OCI-M1 (cell line): Measurements from ENCODE around the gene SERPINE3.

Experiments
- DNase-seq: peaks from one replicate; lab custom pipeline; 2025; lab: John Stamatoyannopoulos, UW

The SERPINE3 gene

GRCh38 chr13:51328488-51328887 is 11.0 kb upstream of the SERPINE3 start:
- no peak for DNase-seq

- DNase-seq: no peak
These were observed 9.9 kb upstream of the SERPINE3 start for GRCh38 chr13:51329606-51330005.

DNA sequence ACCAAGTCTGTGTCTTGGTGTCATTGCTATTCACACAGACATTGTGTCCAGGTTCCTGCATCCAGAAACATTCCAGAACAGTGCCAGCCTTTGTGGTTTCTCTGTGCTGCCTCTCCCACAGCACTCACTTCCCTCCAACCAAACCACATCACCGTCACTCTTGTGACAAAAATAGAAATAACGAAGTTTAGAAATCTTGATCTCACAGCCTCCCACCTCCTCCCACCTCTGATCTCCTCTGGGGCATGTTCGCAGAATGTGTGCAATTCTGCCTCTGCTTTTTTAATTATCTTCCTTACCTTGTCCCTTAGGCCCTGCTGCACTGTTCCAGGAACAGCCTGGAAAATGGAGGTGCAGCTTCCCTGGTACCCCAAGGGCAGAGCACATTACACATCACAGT is 8.7 kb upstream of the SERPINE3 start:
- DNase-seq: peak; percentile 81

DNA sequence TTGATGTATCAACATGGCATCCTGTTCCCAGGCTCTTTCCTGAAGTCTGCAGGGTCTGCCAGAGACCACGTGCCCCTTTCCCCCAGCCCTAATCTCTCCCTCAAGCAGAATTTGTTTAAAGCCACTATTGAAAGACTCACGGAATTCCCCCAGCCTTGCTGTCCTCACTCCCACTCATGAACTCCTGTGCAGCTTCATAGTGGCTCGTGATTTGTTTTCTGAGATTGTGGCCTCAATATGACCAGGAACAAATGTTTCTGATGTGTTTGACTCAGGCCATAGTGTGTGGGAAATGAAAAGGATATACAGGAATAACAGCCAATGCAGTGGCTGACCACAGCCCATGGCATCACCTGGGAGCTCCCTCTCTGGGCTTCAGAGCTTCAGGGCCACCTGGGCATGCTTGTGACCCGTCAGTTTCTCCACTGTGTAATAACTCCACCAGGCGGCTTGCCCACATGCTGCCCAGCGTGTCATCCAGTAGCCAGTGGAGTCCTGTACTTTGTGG is 8.1 kb upstream of the SERPINE3 start:
- no peak for DNase-seq

DNA sequence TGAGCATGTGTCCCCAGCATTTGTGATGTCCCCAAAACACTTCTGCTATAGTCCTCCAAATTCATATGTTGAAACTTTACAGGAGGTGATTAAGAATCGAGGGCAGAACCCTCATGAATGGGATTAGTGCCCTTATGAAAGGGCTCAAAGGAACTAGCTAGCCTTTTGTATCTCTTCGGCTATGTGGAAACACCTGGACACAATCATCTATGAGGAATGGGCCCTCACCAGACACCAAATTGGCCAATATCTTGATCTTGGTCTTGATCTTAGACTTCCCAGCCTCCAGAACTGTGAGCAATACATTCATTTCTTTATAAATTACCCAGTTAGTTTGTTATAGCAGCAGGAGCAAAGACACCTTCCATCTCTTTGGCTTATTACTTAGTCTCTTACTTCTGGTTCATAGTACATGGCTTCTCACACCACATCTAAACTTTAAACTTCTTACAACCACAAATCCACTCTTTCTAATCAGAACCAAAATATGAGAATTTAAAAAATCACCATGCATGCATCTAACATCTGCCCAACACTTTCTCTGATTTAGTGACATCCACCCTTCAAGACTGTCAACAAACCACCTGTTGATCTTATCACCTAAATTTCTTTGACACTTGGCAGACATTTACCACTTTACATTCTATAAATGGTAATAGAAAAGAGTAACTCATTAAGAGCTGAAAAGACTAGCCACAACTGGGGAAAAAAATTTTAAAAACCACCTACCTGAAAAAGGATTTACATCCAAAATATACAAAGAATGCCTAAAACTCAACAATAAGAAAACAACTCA is 6.7 kb upstream of the SERPINE3 start:
- no peak for DNase-seq

- DNase-seq: no peak
These were observed 6.1 kb upstream of the SERPINE3 start for GRCh38 chr13:51333421-51333820.

- DNase-seq: no peak
These were observed 5.7 kb upstream of the SERPINE3 start for GRCh38 chr13:51333826-51334225.

GRCh38 chr13:51336746-51337145 is 2.7 kb upstream of the SERPINE3 start:
- DNase-seq: no peak

DNA sequence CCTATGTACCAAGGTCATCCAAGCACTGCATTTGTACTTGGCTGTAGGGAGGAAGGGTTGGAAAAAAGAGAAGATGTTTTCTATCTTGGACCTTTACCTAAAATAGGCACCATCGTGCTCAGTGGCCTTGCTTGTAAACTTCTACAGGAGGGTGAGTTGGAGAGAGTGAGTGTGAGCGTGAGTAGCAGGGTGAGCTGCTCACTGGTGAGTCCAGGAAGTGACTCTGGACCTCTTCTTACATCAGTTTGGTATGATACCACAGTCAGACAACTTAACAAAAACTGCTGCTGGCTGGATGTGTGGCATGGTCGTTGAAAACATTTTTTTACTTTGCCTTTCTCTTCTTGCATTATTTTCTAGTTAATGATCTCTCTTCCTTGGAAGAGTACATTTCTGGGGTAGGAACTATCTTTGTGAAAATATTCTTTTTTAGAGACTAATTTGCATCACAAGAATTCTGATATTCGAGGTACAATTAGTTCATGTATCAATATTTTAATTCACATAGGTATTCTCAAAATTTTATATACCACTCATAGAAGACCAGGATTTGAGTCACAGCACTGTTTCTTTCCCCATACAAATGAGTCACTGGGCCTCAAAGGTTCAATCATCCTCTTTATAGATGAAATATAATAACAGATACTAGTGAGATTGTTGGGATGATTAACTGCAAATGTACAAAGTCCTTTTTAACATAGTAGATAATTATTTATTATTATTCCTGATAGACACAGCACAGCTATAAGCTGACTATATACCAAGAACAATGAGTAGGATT is 651 bp downstream of the SERPINE3 start:
- no peak for DNase-seq

GRCh38 chr13:51341232-51341631 is 1.7 kb downstream of the SERPINE3 start:
- DNase-seq: no peak

GRCh38 chr13:51341791-51342190 is 2.3 kb downstream of the SERPINE3 start:
- no peak for DNase-seq

- no peak for DNase-seq
These were observed 3.2 kb downstream of the SERPINE3 start for GRCh38 chr13:51342706-51343105.

DNA sequence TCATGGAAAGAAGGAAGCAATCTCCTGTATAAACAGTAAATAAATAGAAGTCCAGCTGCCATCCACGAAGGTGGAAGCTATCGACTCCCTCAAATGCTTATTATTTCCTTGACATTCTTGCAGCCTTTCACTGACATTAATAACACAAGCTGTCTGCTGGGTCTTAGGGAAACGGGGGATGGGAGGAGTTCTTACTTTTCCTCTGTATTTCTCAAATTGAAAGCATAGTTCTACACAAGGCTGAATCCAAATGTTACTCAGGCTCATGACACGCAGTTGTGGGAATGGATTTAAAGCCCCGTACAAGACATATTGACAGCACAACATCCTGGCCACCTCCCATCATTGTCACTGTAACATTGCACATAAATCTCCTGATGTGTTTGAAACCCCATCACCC is 4.0 kb downstream of the SERPINE3 start:
- DNase-seq: no peak

GRCh38 chr13:51346397-51346796 is 6.9 kb downstream of the SERPINE3 start:
- DNase-seq: no peak

DNA sequence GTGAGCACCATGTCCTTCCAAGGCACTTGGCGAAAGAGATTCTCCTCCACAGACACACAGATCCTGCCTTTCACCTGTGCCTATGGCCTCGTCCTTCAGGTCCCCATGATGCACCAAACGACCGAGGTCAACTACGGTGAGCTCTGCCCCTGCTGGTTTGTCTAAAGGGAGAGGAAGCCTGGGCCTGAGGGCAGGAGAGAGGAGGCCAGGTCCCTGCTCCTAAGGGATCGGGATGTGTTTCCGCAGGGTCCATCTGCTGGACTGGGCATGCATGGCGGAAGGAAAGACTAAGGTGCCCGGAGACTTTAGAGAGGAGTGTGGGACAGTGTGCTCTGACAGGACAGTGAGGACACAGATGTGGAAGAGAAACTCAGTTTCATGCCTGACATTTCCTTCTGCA is 7.6 kb downstream of the SERPINE3 start:
- DNase-seq: no peak

DNA sequence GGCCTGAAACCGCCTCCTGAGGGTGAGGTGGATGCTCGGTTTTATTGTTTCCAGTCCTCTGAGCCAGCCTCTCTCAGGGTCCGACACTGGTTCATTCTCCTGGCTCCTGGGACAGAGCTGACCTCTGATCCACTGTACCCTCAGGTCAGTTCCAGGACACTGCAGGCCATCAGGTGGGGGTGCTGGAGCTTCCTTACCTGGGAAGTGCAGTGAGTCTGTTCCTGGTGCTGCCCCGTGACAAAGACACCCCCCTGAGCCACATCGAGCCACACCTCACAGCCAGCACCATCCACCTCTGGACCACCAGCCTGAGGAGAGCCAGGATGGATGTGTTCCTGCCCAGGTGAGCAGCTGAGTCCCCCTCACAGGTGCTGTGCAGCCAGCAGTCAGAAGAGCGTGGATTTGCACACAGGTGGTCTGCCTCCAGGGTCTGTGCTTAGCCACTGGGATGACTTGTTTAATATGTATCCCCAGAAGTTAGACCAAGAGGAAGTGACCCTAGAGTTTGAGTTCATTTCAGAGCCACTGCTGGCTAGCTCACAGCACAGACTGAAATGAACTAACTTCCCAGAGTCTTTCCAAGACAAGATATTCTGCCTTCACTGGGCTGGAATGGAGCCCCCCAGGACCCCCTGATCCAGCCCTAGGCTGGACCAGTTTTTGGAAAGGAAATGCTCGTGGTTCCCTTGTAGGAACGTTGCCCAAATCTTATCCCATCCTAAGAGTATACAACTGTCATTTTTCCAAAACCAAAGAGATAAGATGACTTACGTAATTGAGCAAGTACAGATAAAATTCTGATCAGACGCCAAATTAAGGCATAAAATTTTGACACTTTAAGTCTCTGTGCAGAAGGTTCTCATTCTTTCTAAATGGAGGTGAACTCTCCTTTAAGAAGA is 8.8 kb downstream of the SERPINE3 start:
- DNase-seq: peak; percentile 27

DNA sequence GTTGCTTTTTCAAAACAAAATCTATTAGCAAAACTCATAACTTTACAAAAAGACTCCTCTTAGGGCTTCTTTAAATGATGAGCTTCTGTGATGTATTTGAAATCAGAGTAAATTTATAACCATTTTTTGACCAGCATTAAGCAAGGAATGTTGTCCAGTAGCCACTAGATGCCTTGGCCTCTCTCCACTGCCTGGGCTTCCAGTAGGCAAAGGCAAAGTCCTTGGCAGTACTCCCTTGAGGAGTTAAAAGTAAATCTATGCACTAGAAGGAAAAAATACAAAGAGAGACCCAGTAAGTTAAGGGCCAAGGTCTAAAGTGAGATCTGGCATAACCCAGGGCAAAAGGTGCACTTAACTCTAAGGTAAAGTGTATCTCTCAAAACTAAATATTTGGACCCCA is 9.5 kb downstream of the SERPINE3 start:
- DNase-seq: no peak

DNA sequence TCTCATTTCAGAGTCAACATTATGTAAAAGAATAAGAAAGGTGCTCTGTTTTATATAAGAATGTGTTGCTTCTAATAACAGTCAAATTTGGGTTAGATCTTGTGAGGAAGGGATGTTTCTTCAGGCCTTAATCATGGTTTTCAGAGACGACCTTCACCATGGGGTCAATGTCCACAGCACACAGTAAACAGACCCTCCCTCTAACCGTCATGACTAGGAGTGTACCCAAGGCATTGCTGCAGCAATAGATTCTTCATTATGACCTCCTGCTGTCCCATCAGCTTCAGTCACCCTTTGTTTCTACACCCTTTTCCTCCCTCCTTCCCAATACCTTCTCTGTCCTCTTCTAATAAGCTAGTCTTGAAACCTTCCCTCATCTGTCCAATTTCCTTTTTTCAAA is 15.7 kb downstream of the SERPINE3 start:
- no peak for DNase-seq

DNA sequence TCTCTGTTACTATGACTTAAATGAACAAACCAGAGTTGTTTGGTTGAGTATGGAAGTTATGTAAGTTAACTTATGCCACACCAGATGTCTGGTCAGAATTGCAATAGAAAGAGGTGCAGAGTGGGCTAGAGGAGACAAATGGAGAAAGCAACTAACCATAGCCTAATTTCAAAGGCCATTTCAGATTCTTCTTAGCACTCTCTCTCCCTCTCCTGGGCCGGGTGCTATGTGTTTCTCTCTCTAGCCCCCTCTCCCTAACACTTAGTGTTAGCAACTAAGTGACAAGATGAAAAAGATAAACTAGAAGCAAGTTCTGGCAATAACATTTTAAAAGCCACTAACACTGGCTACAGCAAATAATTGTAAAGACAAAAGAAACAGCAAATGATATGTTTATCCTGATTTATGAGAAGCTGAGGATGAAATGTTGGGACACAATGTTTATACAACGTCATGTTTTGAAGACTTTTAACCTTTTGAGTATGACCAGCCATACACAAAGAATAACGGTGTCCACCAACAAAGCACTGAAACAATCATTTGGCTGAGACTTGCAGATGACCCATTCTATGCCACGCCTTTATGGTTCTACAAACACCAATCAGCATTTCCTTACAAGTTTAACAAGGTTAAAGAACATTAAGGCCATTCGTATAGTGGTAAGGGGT is 18.6 kb downstream of the SERPINE3 start:
- DNase-seq: no peak

- DNase-seq: no peak
These were observed 19.9 kb downstream of the SERPINE3 start for GRCh38 chr13:51359352-51359751.

- no peak for DNase-seq
These were observed 21.0 kb downstream of the SERPINE3 start for GRCh38 chr13:51360489-51360888.

DNA sequence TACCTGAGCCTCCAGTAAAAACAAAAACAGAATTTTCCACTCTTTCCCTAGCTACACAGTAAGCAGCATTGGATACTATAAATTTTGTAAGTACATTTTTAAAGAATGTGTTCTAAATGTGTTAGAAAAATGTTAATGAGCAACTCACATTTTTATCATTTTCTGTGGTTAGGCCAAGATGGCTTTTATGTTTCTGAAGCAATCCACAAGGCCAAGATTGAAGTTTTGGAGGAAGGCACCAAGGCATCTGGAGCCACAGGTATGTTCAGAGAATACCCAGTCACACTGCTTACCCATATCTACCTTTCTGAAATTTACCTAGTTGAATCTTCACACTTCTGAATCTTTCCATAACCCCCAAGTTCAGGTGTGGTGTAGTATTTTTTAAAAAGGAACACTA is 21.6 kb downstream of the SERPINE3 start:
- DNase-seq: no peak
